Measurements from ENCODE around the gene TRIM44. TPM values are rescaled to one million over a fixed set of nuclear protein-coding genes. Genes with fewer than 3 reads are reported as not detected.
"Not testable (repeated sequence)": the region's sequence is repeated elsewhere in the genome, so short reads cannot be mapped to it uniquely, and the experiment has no call there.

TRIM44 gene
- total and polyA plus RNA-seq, 12 donors: 5.5 to 89.8 (median 34.1) TPM

- WGBS, 4 donors: 80 to 83% (median 81%) methylated on average over 10 of the region's 10 CpGs
- H3K27ac ChIP-seq: peak overlapping the region; percentile 84 to 99 (median 99)
- H3K4me1 ChIP-seq (replicated peaks in 1 of 2): peaks cover 7 to 28% of the 10 kb centered on the region in 2 donors
- DNase-seq: no peak
- H3K27me3 ChIP-seq: no peaks in the 10 kb centered on the region
- TF ChIP-seq CTCF (IDR thresholded peaks at IDR 0.05) (no peak), POLR2A (IDR thresholded peaks at IDR 0.05) (no peak)
- peak overlapping the region in 3 of 4 donors; percentile 6 to 69 (median 57) for H3K4me3 ChIP-seq
- peaks cover 0 to 8% (median 7%) of the 10 kb centered on the region in 3 donors for H3K9me3 ChIP-seq (replicated peaks in 1 of 3)
- intact Hi-C loops (cut with DNase I): no loop called here
- H3K36me3 ChIP-seq (replicated peaks in 1 of 2): no peaks in the 10 kb centered on the region
These were observed 780 bp downstream of the TRIM44 start for GRCh38 chr11:35663408-35663702.

- 94 to 99% (median 98%) methylated on average over 5 of the region's 5 CpGs for WGBS, 4 donors
- H3K9me3 ChIP-seq (replicated peaks in 1 of 3): peaks cover 0 to 8% (median 7%) of the 10 kb centered on the region in 3 donors
- H3K27me3 ChIP-seq: no peaks in the 10 kb centered on the region
- H3K27ac ChIP-seq: no peak overlapping the region
- no peaks in the 10 kb centered on the region for H3K36me3 ChIP-seq (replicated peaks in 1 of 2)
- H3K4me1 ChIP-seq (replicated peaks in 1 of 2): peaks cover 7 to 28% of the 10 kb centered on the region in 2 donors
- DNase-seq: no peak
- H3K4me3 ChIP-seq: no peak overlapping the region
- intact Hi-C loops (cut with DNase I): no loop called here
- TF ChIP-seq POLR2A (IDR thresholded peaks at IDR 0.05) (no peak), CTCF (IDR thresholded peaks at IDR 0.05) (no peak)
These were observed 2.4 kb downstream of the TRIM44 start for GRCh38 chr11:35664977-35665441.

- peaks cover 0 to 8% (median 7%) of the 10 kb centered on the region in 3 donors for H3K9me3 ChIP-seq (replicated peaks in 1 of 3)
- H3K27me3 ChIP-seq: no peaks in the 10 kb centered on the region
- H3K4me3 ChIP-seq: no peak overlapping the region
- 96 to 100% (median 97%) methylated on average over 1 of the region's 1 CpG for WGBS, 4 donors
- intact Hi-C loops (cut with DNase I): no loop called here
- peaks cover 7 to 38% of the 10 kb centered on the region in 2 donors for H3K4me1 ChIP-seq (replicated peaks in 1 of 2)
- H3K36me3 ChIP-seq (replicated peaks in 1 of 2): no peaks in the 10 kb centered on the region
- H3K27ac ChIP-seq: no peak overlapping the region
- TF ChIP-seq CTCF (IDR thresholded peaks at IDR 0.05): no peak
- no peak for TF ChIP-seq POLR2A (IDR thresholded peaks at IDR 0.05)
- no peak for DNase-seq
These were observed 4.7 kb downstream of the TRIM44 start for GRCh38 chr11:35667257-35667656.

GRCh38 chr11:35668350-35668749, 5.8 kb downstream of the TRIM44 start:
- H3K4me3 ChIP-seq; H3K27ac ChIP-seq; intact Hi-C loops (cut with DNase I); H3K27me3 ChIP-seq; H3K9me3 ChIP-seq (replicated peaks in 1 of 3); H3K36me3 ChIP-seq (replicated peaks in 1 of 2); DNase-seq: not testable (repeated sequence)
- 96 to 98% (median 97%) methylated on average over 3 of the region's 3 CpGs for whole genome bisulfite sequencing, 4 donors
- H3K4me1 ChIP-seq (replicated peaks in 1 of 2): peaks cover 5 to 35% of the 10 kb centered on the region in 2 donors

GRCh38 chr11:35671396-35672127, 9.0 kb downstream of the TRIM44 start:
- no peak for TF ChIP-seq CTCF (IDR thresholded peaks at IDR 0.05)
- no peak for TF ChIP-seq POLR2A (IDR thresholded peaks at IDR 0.05)
- Histone ChIP-seq H3K36me3 (replicated peaks in 1 of 2) (no peaks in the 10 kb centered on the region), H3K27ac (no peak overlapping the region), H3K4me3 (no peak overlapping the region), H3K9me3 (replicated peaks in 1 of 3) (no peaks in the 10 kb centered on the region), H3K4me1 (replicated peaks in 1 of 2) (peaks cover 0 to 29% of the 10 kb centered on the region in 2 donors), H3K27me3 (no peaks in the 10 kb centered on the region)
- 70 to 93% (median 82%) methylated on average over 3 of the region's 3 CpGs for WGBS, 4 donors
- intact Hi-C loops (cut with DNase I): no loop called here
- no peak for DNase-seq
